Liver (tissue), 9 donors: ENCODE data around the gene KRTAP5-2. TPM values are rescaled to one million over a fixed set of nuclear protein-coding genes. Genes with fewer than 3 reads are reported as not detected.

Experiments
- DNase-seq: peaks from one replicate; pipeline ENCODE4 v3.0.0-alpha.2; 2017; ENCODE audit warnings: low spot score
- H3K27ac ChIP-seq, 2 donors: one replicate each; pipeline ENCODE4 v1.7.0; 2013; ENCODE audit warnings: inconsistent platforms in 2 of 2, low read length in 2 of 2, control low read depth in 1 of 2, low read depth in 1 of 2, mild to moderate bottlenecking in 1 of 2
- H3K27me3 ChIP-seq, 4 donors: one replicate each; pipeline versions ENCODE4 v1.6.1 to v1.7.0; 2013; ENCODE audit warnings: low read length in 3 of 4, inconsistent platforms in 1 of 4, mild to moderate bottlenecking in 1 of 4, moderate library complexity in 1 of 4; ENCODE audit not compliant: control insufficient read depth in 4 of 4, insufficient read depth in 4 of 4
- H3K36me3 ChIP-seq, 4 donors: one replicate each; pipeline versions ENCODE4 v1.6.1 to v1.7.0; 2013; ENCODE audit warnings: low read length in 3 of 4, mild to moderate bottlenecking in 3 of 4, low read depth in 1 of 4, moderate library complexity in 1 of 4; ENCODE audit not compliant: control insufficient read depth in 4 of 4, insufficient read depth in 3 of 4
- H3K4me1 ChIP-seq, 4 donors: one replicate each; pipeline versions ENCODE4 v1.6.1 to v1.7.0; 2013; ENCODE audit warnings: low read length in 3 of 4, mild to moderate bottlenecking in 3 of 4, moderate library complexity in 1 of 4; ENCODE audit not compliant: control insufficient read depth in 4 of 4, insufficient read depth in 4 of 4
- H3K4me3 ChIP-seq, 3 donors: one replicate each; pipeline versions ENCODE4 v1.6.1 to v1.7.0; 2013; ENCODE audit warnings: low read length in 3 of 3, control low read depth in 1 of 3, low read depth in 1 of 3, mild to moderate bottlenecking in 1 of 3
- H3K9ac ChIP-seq, 2 donors: one replicate each; pipeline ENCODE4 v1.7.0; 2013; ENCODE audit warnings: low read length in 2 of 2, mild to moderate bottlenecking in 2 of 2, moderate library complexity in 2 of 2, control low read depth in 1 of 2, low read depth in 1 of 2
- H3K9me3 ChIP-seq, 4 donors: one replicate each; pipeline versions ENCODE4 v1.6.1 to v1.7.0; 2013; ENCODE audit warnings: low read length in 3 of 4; ENCODE audit not compliant: control insufficient read depth in 4 of 4
- EGR1 ChIP-seq, 2 donors: IDR thresholded peaks; 2 replicates each; pipeline ENCODE4 v1.6.1; 2016 to 2018; ENCODE audit warnings: antibody characterized with exemption in 2 of 2, low read depth in 2 of 2
- FOXA1 ChIP-seq: IDR thresholded peaks from 2 replicates; pipeline ENCODE4 v1.6.1; 2016; ENCODE audit warnings: antibody characterized with exemption
- FOXA2 ChIP-seq: IDR thresholded peaks from 2 replicates; pipeline ENCODE4 v1.6.1; 2016; ENCODE audit warnings: antibody characterized with exemption
- GABPA ChIP-seq, 2 donors: IDR thresholded peaks in 1 of 2; conservative IDR thresholded peaks in 1 of 2; 2 replicates each; pipeline ENCODE4 v1.6.1; 2016; ENCODE audit warnings: antibody characterized with exemption in 2 of 2, mild to moderate bottlenecking in 1 of 2, moderate library complexity in 1 of 2
- HNF4A ChIP-seq, 2 donors: conservative IDR thresholded peaks; 2 replicates each; pipeline ENCODE4 v1.6.1; 2016; ENCODE audit warnings: antibody characterized with exemption in 2 of 2, mild to moderate bottlenecking in 2 of 2
- HNF4G ChIP-seq: IDR thresholded peaks from 2 replicates; pipeline ENCODE4 v1.6.1; 2016; ENCODE audit warnings: antibody characterized with exemption
- JUND ChIP-seq, 2 donors: IDR thresholded peaks; 2 replicates each; pipeline ENCODE4 v1.6.1; 2016; ENCODE audit warnings: antibody characterized with exemption in 2 of 2
- NR2F2 ChIP-seq: IDR thresholded peaks from 2 replicates; pipeline ENCODE4 v1.6.1; 2016; ENCODE audit warnings: antibody characterized with exemption
- RXRA ChIP-seq, 2 donors: IDR thresholded peaks; 2 replicates each; pipeline ENCODE4 v1.6.1; 2017 to 2018; ENCODE audit warnings: antibody characterized with exemption in 2 of 2, mild to moderate bottlenecking in 1 of 2
- SP1 ChIP-seq: IDR thresholded peaks from 2 replicates; pipeline ENCODE4 v1.6.1; 2018; ENCODE audit warnings: antibody characterized with exemption, mild to moderate bottlenecking
- TAF1 ChIP-seq: conservative IDR thresholded peaks from 2 replicates; pipeline ENCODE4 v1.6.1; 2016; ENCODE audit warnings: antibody characterized with exemption, mild to moderate bottlenecking
- YY1 ChIP-seq: IDR thresholded peaks from 2 replicates; pipeline ENCODE4 v1.6.1; 2016; ENCODE audit warnings: antibody characterized with exemption, mild to moderate bottlenecking
- WGBS: extraction: QIAGEN DNeasy Blood & Tissue Kit; methylation state at CpG from one replicate; pipeline ENCODE4 v1.1.7; 2013; 5-methylcytosine and 5-hydroxymethylcytosine counted together
- polyA plus RNA-seq, 2 donors: library from polyadenylated mRNA; stranded (reverse) in 1 of 2; unstranded in 1 of 2; fragments of 200-250 nt in 1 of 2; fragments of >200 nt in 1 of 2; fragmentation: Nextera tagmentation in 1 of 2; extraction: Ambion mirVana in 1 of 2; gene quantifications; one replicate each; pipeline versions ENCODE4 v1.2.1 to v1.2.3, GENCODE V29; 2013 to 2015
- total RNA-seq, 2 donors: library from RNA; depleted of rRNA; stranded (reverse); fragments of >200 nt; gene quantifications; one replicate each; pipeline ENCODE4 v1.2.3, GENCODE V29; 2014
- TF ChIP-seq, protein P1 (sequence below): IDR thresholded peaks from 2 replicates; pipeline ENCODE4 v1.6.1; 2016; ENCODE audit warnings: antibody characterized with exemption
- TF ChIP-seq, protein P2 (sequence below): IDR thresholded peaks from 2 replicates; pipeline ENCODE4 v1.6.1; 2016; ENCODE audit warnings: antibody characterized with exemption, mild to moderate bottlenecking
- TF ChIP-seq, protein P3 (sequence below): IDR thresholded peaks from 2 replicates; pipeline ENCODE4 v1.6.1; 2016; ENCODE audit warnings: antibody characterized with exemption
- TF ChIP-seq, protein P4 (sequence below): fragments of 150-350 bp; IDR thresholded peaks from 2 replicates; pipeline ENCODE4 v1.5.1; 2017; ENCODE audit warnings: improper control_type of control experiment, low read depth, low read length; ENCODE audit not compliant: missing input control
- TF ChIP-seq, protein P5 (sequence below): IDR thresholded peaks from 2 replicates; pipeline ENCODE4 v1.6.1; 2016; ENCODE audit warnings: antibody characterized with exemption
- donor health status: healthy.
- donor health status: healthy.
- donor health status: healthy.
- donor health status: healthy.
- donor health status: healthy.

The KRTAP5-2 gene
- total and polyA plus RNA-seq, 4 donors = 0.08 TPM; not detected in 3

DNA sequence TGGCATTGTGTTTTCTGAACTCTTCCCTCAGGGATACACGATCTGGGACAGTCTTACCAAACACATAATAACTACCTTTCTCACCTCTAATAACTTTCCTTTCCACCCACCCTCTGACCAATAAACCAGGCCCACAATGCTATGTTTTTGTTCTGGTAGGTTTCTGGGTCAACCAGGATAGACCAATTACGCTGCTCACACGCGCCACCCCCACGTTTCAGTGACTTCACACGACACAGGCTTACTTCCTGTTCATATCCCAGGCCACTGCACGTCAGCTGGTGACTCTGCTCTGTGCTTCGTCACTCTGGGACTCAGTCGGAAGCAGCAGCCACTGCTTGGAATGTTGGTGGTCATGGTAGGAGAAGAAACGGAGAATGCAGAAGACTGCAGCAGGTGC lies 21.4 kb upstream of the KRTAP5-2 start:
- Histone ChIP-seq H3K36me3 (no peaks in the 10 kb centered on the region), H3K9ac (no peak overlapping the region), H3K27me3 (peaks cover 0 to 8% (median 0%) of the 10 kb centered on the region in 4 donors), H3K4me1 (no peaks in the 10 kb centered on the region), H3K27ac (no peak overlapping the region), H3K4me3 (no peak overlapping the region), H3K9me3 (no peaks in the 10 kb centered on the region)
- no peak for DNase-seq
- 61% methylated on average over 10 of the region's 10 CpGs for WGBS
- TF ChIP-seq YY1 (no peak), GABPA (IDR thresholded peaks at IDR 0.05 in 1 of 2, conservative IDR thresholded peaks at IDR 0.05 in 1 of 2) (peak in 1 of 2 donors; percentile 24), NR2F2 (no peak), FOXA2 (no peak), SP1 (no peak)
- TF ChIP-seq, protein P1, sequence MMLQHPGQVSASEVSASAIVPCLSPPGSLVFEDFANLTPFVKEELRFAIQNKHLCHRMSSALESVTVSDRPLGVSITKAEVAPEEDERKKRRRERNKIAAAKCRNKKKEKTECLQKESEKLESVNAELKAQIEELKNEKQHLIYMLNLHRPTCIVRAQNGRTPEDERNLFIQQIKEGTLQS = no peak
- TF ChIP-seq, protein P2, sequence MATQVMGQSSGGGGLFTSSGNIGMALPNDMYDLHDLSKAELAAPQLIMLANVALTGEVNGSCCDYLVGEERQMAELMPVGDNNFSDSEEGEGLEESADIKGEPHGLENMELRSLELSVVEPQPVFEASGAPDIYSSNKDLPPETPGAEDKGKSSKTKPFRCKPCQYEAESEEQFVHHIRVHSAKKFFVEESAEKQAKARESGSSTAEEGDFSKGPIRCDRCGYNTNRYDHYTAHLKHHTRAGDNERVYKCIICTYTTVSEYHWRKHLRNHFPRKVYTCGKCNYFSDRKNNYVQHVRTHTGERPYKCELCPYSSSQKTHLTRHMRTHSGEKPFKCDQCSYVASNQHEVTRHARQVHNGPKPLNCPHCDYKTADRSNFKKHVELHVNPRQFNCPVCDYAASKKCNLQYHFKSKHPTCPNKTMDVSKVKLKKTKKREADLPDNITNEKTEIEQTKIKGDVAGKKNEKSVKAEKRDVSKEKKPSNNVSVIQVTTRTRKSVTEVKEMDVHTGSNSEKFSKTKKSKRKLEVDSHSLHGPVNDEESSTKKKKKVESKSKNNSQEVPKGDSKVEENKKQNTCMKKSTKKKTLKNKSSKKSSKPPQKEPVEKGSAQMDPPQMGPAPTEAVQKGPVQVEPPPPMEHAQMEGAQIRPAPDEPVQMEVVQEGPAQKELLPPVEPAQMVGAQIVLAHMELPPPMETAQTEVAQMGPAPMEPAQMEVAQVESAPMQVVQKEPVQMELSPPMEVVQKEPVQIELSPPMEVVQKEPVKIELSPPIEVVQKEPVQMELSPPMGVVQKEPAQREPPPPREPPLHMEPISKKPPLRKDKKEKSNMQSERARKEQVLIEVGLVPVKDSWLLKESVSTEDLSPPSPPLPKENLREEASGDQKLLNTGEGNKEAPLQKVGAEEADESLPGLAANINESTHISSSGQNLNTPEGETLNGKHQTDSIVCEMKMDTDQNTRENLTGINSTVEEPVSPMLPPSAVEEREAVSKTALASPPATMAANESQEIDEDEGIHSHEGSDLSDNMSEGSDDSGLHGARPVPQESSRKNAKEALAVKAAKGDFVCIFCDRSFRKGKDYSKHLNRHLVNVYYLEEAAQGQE = no peak

DNA sequence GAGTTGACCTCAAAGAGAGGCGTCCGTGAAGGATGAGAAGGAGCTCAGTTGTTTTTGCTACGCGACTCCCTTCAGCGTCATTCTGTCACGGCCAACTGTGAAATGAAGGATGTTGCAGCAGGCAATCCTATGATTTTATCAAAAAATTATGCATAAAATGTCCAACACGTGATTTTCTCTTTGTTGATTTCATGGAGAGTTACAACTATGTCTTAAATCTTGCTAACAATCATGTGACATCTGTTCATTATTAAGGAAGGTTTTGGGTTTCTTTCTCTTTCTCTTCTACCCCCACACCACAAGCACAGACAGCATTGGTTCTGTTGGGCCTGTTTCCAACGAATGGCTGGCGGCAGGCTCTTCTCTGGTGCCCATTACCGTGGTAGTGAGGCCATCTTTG lies 20.1 kb upstream of the KRTAP5-2 start:
- H3K4me1 ChIP-seq = no peaks in the 10 kb centered on the region
- H3K27ac ChIP-seq = no peak overlapping the region
- no peaks in the 10 kb centered on the region for H3K36me3 ChIP-seq
- 84% methylated on average over 10 of the region's 10 CpGs for WGBS
- H3K27me3 ChIP-seq = peaks cover 0 to 8% (median 0%) of the 10 kb centered on the region in 4 donors
- H3K9ac ChIP-seq = no peak overlapping the region
- no peaks in the 10 kb centered on the region for H3K9me3 ChIP-seq
- H3K4me3 ChIP-seq = no peak overlapping the region
- no peak for TF ChIP-seq HNF4A (conservative IDR thresholded peaks at IDR 0.05)
- no peak for TF ChIP-seq JUND (IDR thresholded peaks at IDR 0.05)
- TF ChIP-seq, protein P2 = no peak
- TF ChIP-seq, protein P1 = no peak
- no peak for TF ChIP-seq FOXA1
- TF ChIP-seq YY1 = no peak
- TF ChIP-seq, protein P3, sequence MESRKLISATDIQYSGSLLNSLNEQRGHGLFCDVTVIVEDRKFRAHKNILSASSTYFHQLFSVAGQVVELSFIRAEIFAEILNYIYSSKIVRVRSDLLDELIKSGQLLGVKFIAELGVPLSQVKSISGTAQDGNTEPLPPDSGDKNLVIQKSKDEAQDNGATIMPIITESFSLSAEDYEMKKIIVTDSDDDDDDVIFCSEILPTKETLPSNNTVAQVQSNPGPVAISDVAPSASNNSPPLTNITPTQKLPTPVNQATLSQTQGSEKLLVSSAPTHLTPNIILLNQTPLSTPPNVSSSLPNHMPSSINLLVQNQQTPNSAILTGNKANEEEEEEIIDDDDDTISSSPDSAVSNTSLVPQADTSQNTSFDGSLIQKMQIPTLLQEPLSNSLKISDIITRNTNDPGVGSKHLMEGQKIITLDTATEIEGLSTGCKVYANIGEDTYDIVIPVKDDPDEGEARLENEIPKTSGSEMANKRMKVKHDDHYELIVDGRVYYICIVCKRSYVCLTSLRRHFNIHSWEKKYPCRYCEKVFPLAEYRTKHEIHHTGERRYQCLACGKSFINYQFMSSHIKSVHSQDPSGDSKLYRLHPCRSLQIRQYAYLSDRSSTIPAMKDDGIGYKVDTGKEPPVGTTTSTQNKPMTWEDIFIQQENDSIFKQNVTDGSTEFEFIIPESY = no peak
- TF ChIP-seq, protein P4, sequence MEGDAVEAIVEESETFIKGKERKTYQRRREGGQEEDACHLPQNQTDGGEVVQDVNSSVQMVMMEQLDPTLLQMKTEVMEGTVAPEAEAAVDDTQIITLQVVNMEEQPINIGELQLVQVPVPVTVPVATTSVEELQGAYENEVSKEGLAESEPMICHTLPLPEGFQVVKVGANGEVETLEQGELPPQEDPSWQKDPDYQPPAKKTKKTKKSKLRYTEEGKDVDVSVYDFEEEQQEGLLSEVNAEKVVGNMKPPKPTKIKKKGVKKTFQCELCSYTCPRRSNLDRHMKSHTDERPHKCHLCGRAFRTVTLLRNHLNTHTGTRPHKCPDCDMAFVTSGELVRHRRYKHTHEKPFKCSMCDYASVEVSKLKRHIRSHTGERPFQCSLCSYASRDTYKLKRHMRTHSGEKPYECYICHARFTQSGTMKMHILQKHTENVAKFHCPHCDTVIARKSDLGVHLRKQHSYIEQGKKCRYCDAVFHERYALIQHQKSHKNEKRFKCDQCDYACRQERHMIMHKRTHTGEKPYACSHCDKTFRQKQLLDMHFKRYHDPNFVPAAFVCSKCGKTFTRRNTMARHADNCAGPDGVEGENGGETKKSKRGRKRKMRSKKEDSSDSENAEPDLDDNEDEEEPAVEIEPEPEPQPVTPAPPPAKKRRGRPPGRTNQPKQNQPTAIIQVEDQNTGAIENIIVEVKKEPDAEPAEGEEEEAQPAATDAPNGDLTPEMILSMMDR = no peak
- TF ChIP-seq, protein P5, sequence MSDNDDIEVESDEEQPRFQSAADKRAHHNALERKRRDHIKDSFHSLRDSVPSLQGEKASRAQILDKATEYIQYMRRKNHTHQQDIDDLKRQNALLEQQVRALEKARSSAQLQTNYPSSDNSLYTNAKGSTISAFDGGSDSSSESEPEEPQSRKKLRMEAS = no peak
- no peak for TF ChIP-seq TAF1
- no peak for TF ChIP-seq HNF4G
- TF ChIP-seq GABPA (IDR thresholded peaks at IDR 0.05 in 1 of 2, conservative IDR thresholded peaks at IDR 0.05 in 1 of 2) = no peak
- TF ChIP-seq NR2F2 = no peak
- no peak for TF ChIP-seq SP1
- TF ChIP-seq EGR1 (IDR thresholded peaks at IDR 0.05; ENCODE audit: low read depth in 2 of 2) = no peak
- no peak for TF ChIP-seq RXRA (IDR thresholded peaks at IDR 0.05)
- TF ChIP-seq FOXA2 = no peak
- no peak for DNase-seq
